GM12872 (cell line): Measurements from ENCODE around the gene TOPORS.

Experiments
- CTCF ChIP-seq: IDR thresholded peaks from 3 replicates; pipeline ENCODE4 v1.5.1; 2011; ENCODE audit warnings: low read depth, mild to moderate bottlenecking, low read length, moderate library complexity; ENCODE audit not compliant: insufficient read depth

The TOPORS gene

GRCh38 chr9:32490601-32491000 lies 61.8 kb downstream of the TOPORS start:
- TF ChIP-seq CTCF: no peak
